ENCODE data around the gene TEAD1. TPM values are rescaled to one million over a fixed set of nuclear protein-coding genes. Genes with fewer than 3 reads are reported as not detected.
A peak's percentile ranks its signal among the peaks of the same experiment; 100 is the strongest.

TEAD1 gene
- total and polyA plus RNA-seq, 2 experiments from 2014 or later, result 24.5 to 103 TPM

DNA sequence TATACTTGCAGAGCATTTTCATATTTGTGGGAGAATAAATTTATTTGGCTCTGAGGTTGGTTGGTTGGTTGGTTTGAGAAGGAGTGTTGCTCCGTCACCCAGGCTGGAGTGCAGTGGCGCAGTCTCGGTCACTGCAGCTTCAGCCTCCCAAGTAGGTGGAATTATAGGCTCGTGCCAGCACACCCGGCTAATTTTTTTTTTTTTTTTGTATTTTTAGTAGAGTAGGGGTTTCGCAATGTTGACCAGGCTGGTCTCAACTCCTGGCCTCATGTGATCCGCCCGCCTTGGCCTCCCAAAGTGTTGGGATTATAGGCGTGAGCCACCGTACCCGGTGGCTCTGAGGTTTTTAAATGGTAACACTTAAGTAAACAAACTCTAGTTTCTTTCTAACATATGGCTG is 161.1 kb downstream of the TEAD1 start:
- Mint-ChIP-seq H3K9me3 (no peaks in the 10 kb centered on the region), H3K27me3 (ENCODE audit: insufficient read depth, low read depth, poor library complexity) (peaks cover 3% of the 10 kb centered on the region), H3K36me3 (ENCODE audit: low read depth) (peaks cover 12% of the 10 kb centered on the region), H3K4me3 (no peak overlapping the region), H3K4me1 (peaks cover 42% of the 10 kb centered on the region), H3K27ac (no peak overlapping the region)
- Histone ChIP-seq H3K36me3 (ENCODE audit: insufficient read depth) (no peaks in the 10 kb centered on the region), H4K20me1 (replicated peaks; ENCODE audit: insufficient read depth) (no peaks in the 10 kb centered on the region), H3K9me2 (ENCODE audit: insufficient read depth) (no peaks in the 10 kb centered on the region), H3K4me1 (ENCODE audit: insufficient read depth) (peaks cover 33% of the 10 kb centered on the region), H3K27me3 (ENCODE audit: insufficient read depth) (no peaks in the 10 kb centered on the region), H3K4me3 (no peak overlapping the region), H3F3A (replicated peaks; ENCODE audit: low read depth) (no peaks in the 10 kb centered on the region), H3K4me2 (no peak overlapping the region), H3K27ac (ENCODE audit: low read depth) (peak overlapping the region; percentile 16; the same call in 1 of the 2 replicates), H3K79me2 (replicated peaks; ENCODE audit: insufficient read depth) (peaks cover 98% of the 10 kb centered on the region), H2AFZ (no peak overlapping the region)
- ATAC-seq (no peak), DNase-seq (ENCODE audit: low spot score) (no peak)
- TF ChIP-seq EZH2phosphoT487 (IDR thresholded peaks at IDR 0.05; ENCODE audit: unreplicated experiment) (no peak), POLR2AphosphoS5 (IDR thresholded peaks at IDR 0.05; ENCODE audit: low read depth) (no peak), ZNF114 (CRISPR knock-in tag; IDR thresholded peaks at IDR 0.05) (no peak), EZH2 (IDR thresholded peaks at IDR 0.05; ENCODE audit: low read depth, unreplicated experiment) (no peak), STAT1 (IDR thresholded peaks at IDR 0.05; ENCODE audit: unreplicated experiment) (no peak), JUNB (IDR thresholded peaks at IDR 0.05; ENCODE audit: unreplicated experiment) (no peak), NANOG (IDR thresholded peaks at IDR 0.05; ENCODE audit: borderline replicate concordance) (no peak), ZNF331 (CRISPR knock-in tag; IDR thresholded peaks at IDR 0.05; ENCODE audit: low read depth) (no peak), ZNF462 (CRISPR knock-in tag; IDR thresholded peaks at IDR 0.05) (no peak)
- TF ChIP-seq, protein P1, sequence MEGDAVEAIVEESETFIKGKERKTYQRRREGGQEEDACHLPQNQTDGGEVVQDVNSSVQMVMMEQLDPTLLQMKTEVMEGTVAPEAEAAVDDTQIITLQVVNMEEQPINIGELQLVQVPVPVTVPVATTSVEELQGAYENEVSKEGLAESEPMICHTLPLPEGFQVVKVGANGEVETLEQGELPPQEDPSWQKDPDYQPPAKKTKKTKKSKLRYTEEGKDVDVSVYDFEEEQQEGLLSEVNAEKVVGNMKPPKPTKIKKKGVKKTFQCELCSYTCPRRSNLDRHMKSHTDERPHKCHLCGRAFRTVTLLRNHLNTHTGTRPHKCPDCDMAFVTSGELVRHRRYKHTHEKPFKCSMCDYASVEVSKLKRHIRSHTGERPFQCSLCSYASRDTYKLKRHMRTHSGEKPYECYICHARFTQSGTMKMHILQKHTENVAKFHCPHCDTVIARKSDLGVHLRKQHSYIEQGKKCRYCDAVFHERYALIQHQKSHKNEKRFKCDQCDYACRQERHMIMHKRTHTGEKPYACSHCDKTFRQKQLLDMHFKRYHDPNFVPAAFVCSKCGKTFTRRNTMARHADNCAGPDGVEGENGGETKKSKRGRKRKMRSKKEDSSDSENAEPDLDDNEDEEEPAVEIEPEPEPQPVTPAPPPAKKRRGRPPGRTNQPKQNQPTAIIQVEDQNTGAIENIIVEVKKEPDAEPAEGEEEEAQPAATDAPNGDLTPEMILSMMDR (conservative IDR thresholded peaks at IDR 0.05; ENCODE audit: low read depth in 2 of 2), result no peak
- TF ChIP-seq, protein P2, sequence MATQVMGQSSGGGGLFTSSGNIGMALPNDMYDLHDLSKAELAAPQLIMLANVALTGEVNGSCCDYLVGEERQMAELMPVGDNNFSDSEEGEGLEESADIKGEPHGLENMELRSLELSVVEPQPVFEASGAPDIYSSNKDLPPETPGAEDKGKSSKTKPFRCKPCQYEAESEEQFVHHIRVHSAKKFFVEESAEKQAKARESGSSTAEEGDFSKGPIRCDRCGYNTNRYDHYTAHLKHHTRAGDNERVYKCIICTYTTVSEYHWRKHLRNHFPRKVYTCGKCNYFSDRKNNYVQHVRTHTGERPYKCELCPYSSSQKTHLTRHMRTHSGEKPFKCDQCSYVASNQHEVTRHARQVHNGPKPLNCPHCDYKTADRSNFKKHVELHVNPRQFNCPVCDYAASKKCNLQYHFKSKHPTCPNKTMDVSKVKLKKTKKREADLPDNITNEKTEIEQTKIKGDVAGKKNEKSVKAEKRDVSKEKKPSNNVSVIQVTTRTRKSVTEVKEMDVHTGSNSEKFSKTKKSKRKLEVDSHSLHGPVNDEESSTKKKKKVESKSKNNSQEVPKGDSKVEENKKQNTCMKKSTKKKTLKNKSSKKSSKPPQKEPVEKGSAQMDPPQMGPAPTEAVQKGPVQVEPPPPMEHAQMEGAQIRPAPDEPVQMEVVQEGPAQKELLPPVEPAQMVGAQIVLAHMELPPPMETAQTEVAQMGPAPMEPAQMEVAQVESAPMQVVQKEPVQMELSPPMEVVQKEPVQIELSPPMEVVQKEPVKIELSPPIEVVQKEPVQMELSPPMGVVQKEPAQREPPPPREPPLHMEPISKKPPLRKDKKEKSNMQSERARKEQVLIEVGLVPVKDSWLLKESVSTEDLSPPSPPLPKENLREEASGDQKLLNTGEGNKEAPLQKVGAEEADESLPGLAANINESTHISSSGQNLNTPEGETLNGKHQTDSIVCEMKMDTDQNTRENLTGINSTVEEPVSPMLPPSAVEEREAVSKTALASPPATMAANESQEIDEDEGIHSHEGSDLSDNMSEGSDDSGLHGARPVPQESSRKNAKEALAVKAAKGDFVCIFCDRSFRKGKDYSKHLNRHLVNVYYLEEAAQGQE (IDR thresholded peaks at IDR 0.05; ENCODE audit: unreplicated experiment), result no peak
- TF ChIP-seq, protein P3, sequence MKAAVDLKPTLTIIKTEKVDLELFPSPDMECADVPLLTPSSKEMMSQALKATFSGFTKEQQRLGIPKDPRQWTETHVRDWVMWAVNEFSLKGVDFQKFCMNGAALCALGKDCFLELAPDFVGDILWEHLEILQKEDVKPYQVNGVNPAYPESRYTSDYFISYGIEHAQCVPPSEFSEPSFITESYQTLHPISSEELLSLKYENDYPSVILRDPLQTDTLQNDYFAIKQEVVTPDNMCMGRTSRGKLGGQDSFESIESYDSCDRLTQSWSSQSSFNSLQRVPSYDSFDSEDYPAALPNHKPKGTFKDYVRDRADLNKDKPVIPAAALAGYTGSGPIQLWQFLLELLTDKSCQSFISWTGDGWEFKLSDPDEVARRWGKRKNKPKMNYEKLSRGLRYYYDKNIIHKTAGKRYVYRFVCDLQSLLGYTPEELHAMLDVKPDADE (IDR thresholded peaks at IDR 0.05), result no peak
